GM12892 (cell line): ENCODE measurements around the gene SEMG2.

Experiments used
- POLR2A ChIP-seq: IDR thresholded peaks from 2 replicates; pipeline ENCODE4 v1.6.1; 2011; ENCODE audit warnings: low read depth, low read length, control low read depth
- POLR2AphosphoS5 ChIP-seq: IDR thresholded peaks from 2 replicates; pipeline ENCODE4 v1.6.1; 2011; ENCODE audit warnings: low read depth, low read length, control low read depth
- TAF1 ChIP-seq: IDR thresholded peaks from 2 replicates; pipeline ENCODE4 v1.6.1; 2011; ENCODE audit warnings: low read depth, mild to moderate bottlenecking, control low read depth, low read length, borderline replicate concordance

DNA sequence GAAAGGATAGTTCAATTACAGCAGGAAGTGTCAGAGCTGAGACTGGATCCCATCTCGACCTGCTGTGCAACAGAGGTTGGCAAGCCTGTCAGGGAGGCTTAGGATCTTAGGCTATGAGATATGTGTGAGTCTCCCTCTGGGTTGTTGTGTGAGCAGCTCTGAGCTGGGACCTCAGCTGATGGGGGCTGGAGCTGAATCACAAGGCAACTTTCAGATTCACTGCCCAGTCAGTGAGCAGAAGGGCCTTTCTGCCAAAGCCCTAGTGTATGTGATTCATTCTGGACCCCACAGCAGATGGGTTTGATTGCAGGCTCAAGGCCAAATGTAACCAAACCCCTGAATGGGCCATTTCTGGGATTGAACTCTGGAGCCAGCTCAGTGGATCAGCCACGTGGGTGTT is 42.0 kb upstream of the SEMG2 start:
- TF ChIP-seq POLR2A (no peak), POLR2AphosphoS5 (no peak), TAF1 (no peak)
